Stimulated activated CD8-positive, alpha-beta memory T cell treated with anti-CD3 and anti-CD28 coated beads, Interleukin-12 subunit alpha, Interleukin-12 subunit beta, amount 100 ng/mL, for 24 hours (primary cell): Measurements from ENCODE around the gene PRSS57.
"Not testable (repeated sequence)": the region's sequence is repeated elsewhere in the genome, so short reads cannot be mapped to it uniquely, and the experiment has no call there.

Source experiments
- DNase-seq: peaks from one replicate; pipeline ENCODE4 v3.0.0-alpha.2; 2020; ENCODE audit errors: extremely low read depth

The PRSS57 gene

DNA sequence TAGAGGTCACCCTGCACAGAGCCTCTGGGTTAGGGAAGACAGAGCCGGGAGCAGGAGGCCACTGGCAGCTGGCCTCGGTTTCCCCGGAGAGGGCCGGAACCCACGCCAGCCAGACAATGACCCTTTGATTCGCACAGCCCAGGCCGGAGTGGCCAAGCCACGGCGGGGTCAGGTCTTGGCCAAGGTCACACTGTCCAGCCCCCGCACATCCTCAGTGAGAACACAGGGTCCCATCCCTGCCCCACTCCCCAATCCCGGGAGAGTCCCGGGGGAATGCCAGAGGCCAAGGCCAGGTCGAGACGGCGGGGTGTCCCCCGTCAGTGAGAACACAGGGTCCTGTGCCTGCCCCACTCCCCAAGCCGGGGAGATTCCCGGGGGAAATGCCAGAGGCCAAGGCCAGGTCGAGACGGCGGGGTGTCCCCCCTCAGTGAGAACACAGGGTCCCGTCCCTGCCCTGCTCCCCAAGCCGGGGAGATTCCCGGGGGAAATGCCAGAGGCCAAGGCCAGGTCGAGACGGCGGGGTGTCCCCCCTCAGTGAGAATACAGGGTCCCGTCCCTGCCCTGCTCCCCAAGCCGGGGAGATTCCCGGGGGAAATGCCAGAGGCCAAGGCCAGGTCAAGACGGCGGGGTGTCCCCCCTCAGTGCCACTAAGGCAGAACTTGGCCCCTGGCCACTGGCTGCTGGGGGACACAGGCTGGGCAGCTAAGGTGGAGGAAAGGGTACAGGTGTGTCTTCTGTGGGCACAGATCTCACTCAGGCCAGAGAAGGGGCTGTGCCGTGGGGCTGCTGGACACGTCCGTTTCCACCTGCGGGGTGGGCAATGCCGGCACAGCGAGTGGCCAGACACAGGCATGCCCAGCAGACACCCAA, 20.7 kb downstream of the PRSS57 start:
- no peak for DNase-seq

- DNase-seq: no peak
Observed at GRCh38 chr19:670609-671075, 24.6 kb downstream of the PRSS57 start.

DNA sequence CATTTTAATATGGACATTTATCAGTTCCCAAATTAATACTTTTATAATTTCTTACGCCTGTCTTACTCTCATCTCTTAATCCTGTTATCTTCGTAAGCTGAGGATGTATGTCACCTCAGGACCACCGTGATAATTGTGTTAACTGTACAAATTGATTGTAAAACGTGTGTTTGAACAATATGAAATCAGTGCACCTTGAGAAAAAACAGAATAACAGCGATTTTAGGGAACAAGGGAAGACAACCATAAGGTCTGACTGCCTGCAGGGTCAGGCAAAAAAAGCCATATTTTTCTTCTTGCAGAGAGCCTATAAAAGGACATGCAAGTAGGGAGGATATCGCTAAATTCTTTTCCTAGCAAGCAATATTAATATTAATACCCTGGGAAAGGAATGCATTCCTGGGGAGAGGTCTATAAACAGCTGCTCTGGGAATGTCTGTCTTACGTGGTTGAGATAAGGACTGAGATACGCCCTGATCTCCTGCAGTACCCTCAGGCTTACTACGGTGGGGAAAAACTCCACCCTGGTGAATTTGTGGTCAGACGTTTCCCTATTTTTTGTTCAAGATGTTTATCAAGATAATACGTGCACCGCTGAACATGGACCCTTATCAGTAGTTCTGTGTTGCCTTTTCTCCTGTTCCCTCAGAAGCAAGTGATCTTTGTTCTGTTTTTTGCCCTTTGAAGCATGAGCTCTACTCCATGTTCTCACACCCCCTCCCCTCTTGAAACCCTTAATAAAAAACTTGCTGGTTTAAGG, 26.4 kb downstream of the PRSS57 start:
- not testable (repeated sequence) for DNase-seq

DNA sequence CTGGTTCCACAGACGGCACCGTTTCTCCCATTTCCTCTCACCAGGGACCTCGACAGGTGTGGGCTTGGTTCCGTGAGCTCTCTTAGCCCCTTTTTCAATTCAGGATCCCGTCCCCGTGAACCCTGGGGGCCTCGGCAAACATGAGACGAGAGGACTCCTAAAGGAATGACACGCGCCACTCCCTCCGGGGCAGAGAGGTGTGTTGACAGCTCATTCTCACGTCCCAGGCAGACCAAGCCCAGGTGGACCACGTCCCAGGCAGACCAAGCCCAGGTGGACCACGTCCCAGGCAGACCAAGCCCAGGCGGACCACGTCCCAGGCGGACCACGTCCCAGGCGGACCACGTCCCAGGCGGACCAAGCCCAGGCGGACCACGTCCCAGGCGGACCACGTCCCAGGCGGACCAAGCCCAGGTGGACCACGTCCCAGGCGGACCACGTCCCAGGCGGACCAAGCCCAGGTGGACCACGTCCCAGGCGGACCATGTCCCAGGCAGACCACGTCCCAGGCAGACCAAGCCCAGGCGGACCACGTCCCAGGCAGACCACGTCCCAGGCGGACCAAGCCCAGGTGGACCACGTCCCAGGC, 28.2 kb downstream of the PRSS57 start:
- DNase-seq: not testable (repeated sequence)

- DNase-seq: peak; percentile 51
Observed at GRCh38 chr19:664913-665443, 30.3 kb downstream of the PRSS57 start.

DNA sequence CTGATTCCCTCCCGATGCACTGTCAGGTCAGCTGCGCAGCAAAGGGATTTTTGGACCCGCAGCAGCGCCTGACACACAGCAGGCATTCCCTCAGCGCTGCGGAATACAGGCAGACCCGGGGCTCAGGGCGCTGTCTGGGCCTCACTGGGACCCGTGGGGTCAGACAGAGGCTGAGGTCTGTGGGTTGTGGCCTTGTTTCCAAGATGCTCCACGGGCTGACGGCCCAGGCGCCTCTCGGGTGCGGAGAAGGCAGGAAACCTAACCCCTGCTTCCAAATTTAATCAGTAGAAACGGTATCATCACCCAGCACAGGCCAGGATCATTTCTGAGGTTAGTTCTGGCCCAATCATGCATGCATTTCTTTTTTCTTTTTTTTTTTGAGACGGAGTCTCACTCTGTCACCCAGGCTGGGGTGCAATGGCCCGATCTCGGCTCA, 31.6 kb downstream of the PRSS57 start:
- DNase-seq: no peak

- peak; percentile 85 for DNase-seq
Observed at GRCh38 chr19:662962-663681, 32.1 kb downstream of the PRSS57 start, which contains the start of gene RNF126. Gene RNF126 (minus strand): TSS chr19:663214. CDS start chr19:663121, 93 bp downstream.

DNA sequence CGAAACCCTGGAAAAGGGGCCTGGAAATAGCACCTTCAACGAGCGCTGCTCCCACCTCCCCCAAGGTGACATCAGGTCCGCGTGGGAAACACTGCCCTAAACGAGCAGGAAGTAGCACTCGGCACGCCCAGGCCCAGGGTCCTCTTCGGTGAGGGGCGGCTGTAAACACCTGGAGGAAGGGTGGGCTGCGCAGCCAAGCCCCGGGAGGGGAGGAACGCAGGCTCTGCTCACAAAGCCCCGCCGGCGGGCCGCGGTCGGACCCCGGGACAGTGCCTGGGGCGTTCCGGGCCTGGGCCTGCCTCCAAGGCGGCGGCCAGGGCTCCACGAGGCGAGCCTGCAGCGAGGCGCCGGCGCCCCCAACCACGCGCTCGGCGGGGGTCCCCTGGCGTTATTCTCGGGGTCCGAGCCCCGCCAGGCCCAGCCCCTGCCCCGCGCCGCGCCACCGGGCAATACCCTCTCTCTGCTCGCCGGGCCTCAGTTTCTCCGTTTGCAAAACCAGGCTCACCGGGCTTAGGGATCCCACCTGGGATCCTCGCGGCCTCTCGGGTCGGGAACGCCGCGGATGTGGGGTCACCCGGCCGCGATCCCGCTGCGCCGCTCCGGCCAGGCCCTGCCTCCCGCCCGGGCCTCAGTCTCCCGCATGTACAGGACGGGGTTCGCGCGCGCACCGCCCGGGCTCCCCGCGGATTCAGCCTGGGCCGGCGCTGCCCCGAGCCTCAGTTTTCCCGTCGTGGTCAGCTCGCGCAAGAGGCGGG, 32.9 kb downstream of the PRSS57 start:
- no peak for DNase-seq

DNA sequence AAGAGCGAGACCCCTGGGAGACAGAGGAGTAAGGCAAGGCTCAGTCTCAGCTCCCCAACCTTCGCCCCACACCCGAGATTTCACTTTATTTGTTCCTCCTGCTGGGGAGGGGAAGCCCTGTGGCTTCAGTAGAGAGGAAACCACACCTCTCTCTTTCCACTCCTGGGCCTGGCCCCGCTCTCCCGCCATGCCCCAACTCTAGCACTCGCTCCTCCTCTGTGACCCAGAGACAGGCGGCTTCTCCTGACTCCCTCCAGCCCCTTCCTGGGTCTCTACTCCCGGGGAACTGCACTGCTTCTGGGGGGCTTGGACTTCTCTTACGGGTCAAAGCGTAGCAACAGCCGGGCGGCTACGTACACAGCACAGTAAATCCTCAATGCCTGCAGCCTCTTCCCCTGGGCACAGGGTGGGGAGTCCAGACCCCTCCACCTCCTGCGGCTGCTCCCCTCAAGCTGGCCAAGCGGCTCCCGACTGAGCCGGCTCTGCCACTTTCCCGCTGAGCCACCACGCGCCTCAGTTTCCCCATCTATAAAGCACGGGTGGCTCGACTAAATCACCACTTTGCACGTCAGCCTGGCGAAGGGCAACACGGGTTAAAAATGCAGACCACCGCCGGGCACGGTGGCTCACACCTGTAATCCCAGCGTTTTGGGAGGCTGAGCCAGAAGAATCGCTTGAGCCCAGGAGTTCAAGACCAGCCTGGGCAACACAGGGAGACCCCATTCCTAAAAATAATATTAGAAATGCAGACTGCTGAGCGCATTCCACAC, 33.6 kb downstream of the PRSS57 start:
- DNase-seq: no peak

DNA sequence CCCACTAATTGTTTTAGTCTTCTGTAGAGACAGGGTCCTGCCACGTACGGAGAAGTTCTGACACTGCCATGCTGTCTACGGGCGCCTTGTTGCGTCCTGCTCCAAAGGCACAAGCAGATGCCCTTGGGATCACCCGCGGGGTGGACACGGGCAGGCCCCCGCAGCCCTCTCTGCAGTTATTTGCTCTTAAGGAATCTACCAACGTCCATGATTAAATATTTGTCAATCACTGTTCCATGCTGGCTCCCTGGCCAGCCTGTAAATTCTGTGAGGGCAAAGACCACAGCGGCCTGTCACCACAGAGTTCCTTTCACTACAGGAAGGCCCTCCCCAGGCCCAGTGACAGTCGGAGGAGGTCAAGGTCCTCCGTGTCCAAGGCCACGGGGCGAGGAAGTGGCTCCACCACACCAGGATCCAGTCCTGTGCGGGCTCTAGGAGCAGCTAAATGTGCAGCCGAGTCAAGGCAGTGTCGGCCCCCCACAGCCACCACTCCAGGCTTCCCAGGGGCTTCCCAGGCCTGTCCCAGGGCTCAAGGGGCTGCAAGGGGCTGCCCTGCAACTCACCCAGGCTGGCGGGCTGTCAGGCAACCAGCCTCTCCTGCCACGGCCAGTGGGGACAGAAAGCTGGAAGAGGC, 34.3 kb downstream of the PRSS57 start:
- DNase-seq: no peak

GRCh38 chr19:658916-659839, 36.1 kb downstream of the PRSS57 start:
- DNase-seq: no peak

DNA sequence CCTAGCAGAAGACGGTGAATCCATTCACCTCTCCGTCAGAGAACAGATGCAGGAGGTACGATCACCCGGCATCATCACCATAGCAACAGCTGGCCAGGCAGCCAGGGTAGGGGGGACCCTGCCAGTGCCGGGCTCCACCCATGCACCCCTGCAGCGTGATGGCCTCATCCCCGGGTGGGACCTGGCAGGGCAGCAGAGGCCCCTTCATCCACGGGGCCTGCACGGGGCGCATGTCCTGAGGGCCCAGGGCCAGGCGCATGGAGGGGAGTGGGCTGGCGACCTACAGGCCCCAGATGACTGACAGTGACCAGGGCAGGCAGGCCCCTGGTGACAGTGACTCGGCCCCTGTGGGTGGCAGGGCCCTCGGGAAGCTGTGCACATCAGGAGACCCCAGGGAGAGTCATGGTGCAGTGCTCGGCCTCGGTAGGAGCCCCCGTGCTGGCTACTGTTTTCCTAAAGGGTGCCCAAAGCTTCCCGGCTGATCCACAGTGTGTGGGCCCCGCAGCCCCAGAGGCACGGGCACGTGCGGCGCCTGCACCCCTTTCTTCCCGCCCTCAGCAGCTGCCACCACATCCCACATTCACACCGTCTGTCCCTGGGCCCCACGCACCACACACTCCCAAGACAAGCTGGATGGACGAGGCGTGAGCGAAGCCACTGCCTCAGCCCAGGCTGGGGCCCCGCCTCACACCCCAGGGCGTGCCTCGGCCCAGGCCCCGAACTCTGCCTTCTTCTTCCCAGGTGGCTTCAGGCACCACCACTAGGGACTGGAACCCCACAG, 37.0 kb downstream of the PRSS57 start:
- no peak for DNase-seq

DNA sequence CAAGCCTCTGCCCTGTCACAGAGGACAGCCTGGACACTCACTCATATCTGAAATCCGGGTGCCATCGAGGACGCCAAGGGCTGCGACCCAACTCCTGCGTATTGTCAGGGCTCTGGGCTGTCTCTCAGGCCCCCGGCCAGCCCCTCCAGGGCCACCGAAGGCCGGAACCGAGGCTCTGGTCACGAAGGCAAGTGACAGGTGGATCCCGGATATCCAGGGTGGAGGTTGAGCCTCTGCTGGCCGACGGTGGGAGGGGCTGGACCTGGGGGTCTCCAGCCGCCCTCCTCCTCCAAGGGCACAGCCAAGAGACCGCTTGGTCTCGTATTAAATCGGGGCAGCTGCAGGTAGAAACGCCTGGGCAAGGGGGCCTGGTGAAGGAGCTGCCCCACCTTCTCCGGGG, 37.6 kb downstream of the PRSS57 start:
- no peak for DNase-seq

GRCh38 chr19:656751-657559, 38.3 kb downstream of the PRSS57 start:
- no peak for DNase-seq

DNA sequence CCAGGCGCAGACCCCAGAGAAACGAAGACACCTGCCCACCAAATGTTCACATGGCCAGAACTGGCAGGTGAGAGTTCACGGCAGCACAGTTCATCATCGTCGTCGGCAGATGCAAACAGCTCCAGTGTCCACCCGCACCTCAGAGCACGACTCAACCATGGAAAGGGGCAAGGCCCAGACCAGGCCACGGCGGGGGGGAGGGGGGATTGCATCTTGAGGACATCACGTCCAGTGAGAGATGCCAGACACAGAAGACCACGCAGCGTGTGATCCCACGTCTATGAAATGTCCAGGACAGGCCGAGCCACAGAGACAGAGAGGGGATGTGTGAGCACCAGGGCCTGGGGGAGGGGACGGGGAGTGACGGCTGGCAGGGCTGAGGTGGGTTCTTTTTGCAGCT, 39.6 kb downstream of the PRSS57 start:
- DNase-seq: no peak

- DNase-seq: no peak
Observed at GRCh38 chr19:653425-653824, 41.8 kb downstream of the PRSS57 start.
